ENCODE results near the gene ZCCHC7. TPM values are rescaled to one million over a fixed set of nuclear protein-coding genes. Genes with fewer than 3 reads are reported as not detected.

The ZCCHC7 gene
- total RNA-seq, 1 donor from 2014 or later = 27.8 TPM

- Mint-ChIP-seq H3K9me3 (peaks cover 10% of the 10 kb centered on the region), H3K4me1 (no peaks in the 10 kb centered on the region), H3K27me3 (ENCODE audit: low read depth) (no peaks in the 10 kb centered on the region), H3K36me3 (peaks cover 6% of the 10 kb centered on the region), H3K27ac (no peak overlapping the region), H3K4me3 (no peak overlapping the region)
- TF ChIP-seq CTCF (IDR thresholded peaks at IDR 0.05; ENCODE audit: unreplicated experiment) = no peak
- no peak for DNase-seq (ENCODE audit: low spot score in 2 of 2, unreplicated experiment in 2 of 2)
These were observed 135.8 kb downstream of the ZCCHC7 start for GRCh38 chr9:37255944-37256862.

GRCh38 chr9:37259951-37260350 is 139.6 kb downstream of the ZCCHC7 start:
- peaks cover 4% of the 10 kb centered on the region for H3K4me1 Mint-ChIP-seq
- no peaks in the 10 kb centered on the region for H3K9me3 Mint-ChIP-seq
- no peaks in the 10 kb centered on the region for H3K27me3 Mint-ChIP-seq (ENCODE audit: low read depth)
- no peak overlapping the region for H3K27ac Mint-ChIP-seq
- no peak overlapping the region for H3K4me3 Mint-ChIP-seq
- TF ChIP-seq CTCF (IDR thresholded peaks at IDR 0.05; ENCODE audit: unreplicated experiment) = no peak
- DNase-seq (ENCODE audit: low spot score in 2 of 2, unreplicated experiment in 2 of 2) = no peak
- H3K36me3 Mint-ChIP-seq = no peaks in the 10 kb centered on the region

DNA sequence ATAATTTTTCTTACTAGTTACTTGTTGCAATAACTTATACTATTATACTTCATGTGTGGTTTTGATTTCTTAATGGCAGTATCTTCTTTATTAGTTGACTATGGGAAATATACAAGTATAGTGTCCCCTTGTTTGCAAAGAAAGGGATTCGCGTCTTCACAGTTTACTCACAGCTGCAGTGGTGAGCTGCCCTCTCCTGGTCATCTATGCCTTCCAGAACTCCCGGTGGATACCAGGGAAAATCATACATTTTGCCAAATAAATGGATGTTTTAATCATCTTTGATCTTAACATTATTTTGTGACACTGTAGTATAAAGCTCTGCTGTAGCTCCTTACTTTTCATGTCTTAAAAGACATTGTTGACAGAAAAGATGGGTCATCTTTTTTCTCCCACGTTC is 142.0 kb downstream of the ZCCHC7 start:
- Mint-ChIP-seq H3K27ac (no peak overlapping the region), H3K9me3 (no peaks in the 10 kb centered on the region), H3K4me3 (no peak overlapping the region), H3K36me3 (no peaks in the 10 kb centered on the region), H3K4me1 (peaks cover 6% of the 10 kb centered on the region), H3K27me3 (ENCODE audit: low read depth) (no peaks in the 10 kb centered on the region)
- TF ChIP-seq CTCF (IDR thresholded peaks at IDR 0.05; ENCODE audit: unreplicated experiment) = no peak
- DNase-seq (ENCODE audit: low spot score in 2 of 2, unreplicated experiment in 2 of 2) = no peak

DNA sequence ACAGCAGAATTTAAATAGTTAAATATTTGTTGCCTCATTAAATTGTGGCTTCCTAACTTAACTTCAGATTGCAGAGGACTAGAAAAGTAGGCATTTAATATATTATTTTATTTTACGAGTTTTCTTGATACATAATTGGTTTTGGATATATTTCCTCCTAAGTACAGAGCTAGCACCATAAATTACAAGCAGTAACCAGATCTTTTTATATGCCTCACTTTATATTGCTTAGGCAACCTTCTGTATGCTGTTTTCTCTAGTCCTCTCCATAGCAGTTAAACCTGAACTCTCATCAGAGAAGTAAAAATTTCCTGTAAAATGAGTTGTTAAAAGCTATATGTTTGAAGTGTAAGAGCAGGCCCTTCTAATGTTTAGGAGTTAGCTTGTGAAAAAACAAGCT is 144.2 kb downstream of the ZCCHC7 start:
- Mint-ChIP-seq H3K9me3 (no peaks in the 10 kb centered on the region), H3K36me3 (no peaks in the 10 kb centered on the region), H3K27me3 (ENCODE audit: low read depth) (no peaks in the 10 kb centered on the region), H3K4me3 (no peak overlapping the region), H3K4me1 (peaks cover 6% of the 10 kb centered on the region), H3K27ac (no peak overlapping the region)
- TF ChIP-seq CTCF (IDR thresholded peaks at IDR 0.05; ENCODE audit: unreplicated experiment) = no peak
- DNase-seq (ENCODE audit: low spot score in 2 of 2, unreplicated experiment in 2 of 2) = no peak

- Mint-ChIP-seq H3K9me3 (no peaks in the 10 kb centered on the region), H3K4me3 (no peak overlapping the region), H3K27ac (no peak overlapping the region), H3K27me3 (ENCODE audit: low read depth) (no peaks in the 10 kb centered on the region), H3K4me1 (peaks cover 6% of the 10 kb centered on the region), H3K36me3 (no peaks in the 10 kb centered on the region)
- no peak for DNase-seq (ENCODE audit: low spot score in 2 of 2, unreplicated experiment in 2 of 2)
- TF ChIP-seq CTCF (IDR thresholded peaks at IDR 0.05; ENCODE audit: unreplicated experiment) = no peak
These were observed 146.3 kb downstream of the ZCCHC7 start for GRCh38 chr9:37266630-37267029.

Measured in mesothelial cell of epicardium (in vitro differentiated cells).